GM12864 (cell line): ENCODE results near the gene MTOR.
"Not testable (repeated sequence)": the region's sequence is repeated elsewhere in the genome, so short reads cannot be mapped to it uniquely, and the experiment has no call there.

Experiments
- DNase-seq: peaks from one replicate; pipeline ENCODE4 v3.0.0-alpha.2; 2011; ENCODE audit warnings: low read depth
- H3K4me3 ChIP-seq: 2 replicates; pipeline ENCODE4 v1.5.1; 2011; ENCODE audit warnings: mild to moderate bottlenecking, low read depth, low read length, control low read depth
- CTCF ChIP-seq: IDR thresholded peaks from 2 replicates; pipeline ENCODE4 v1.5.1; 2011; ENCODE audit warnings: low read depth, mild to moderate bottlenecking, moderate library complexity, low read length, control low read depth, inconsistent platforms; ENCODE audit errors: missing control alignments

The MTOR gene

GRCh38 chr1:11280719-11281376, 18.5 kb upstream of the MTOR start:
- no peak overlapping the region for H3K4me3 ChIP-seq
- no peak for TF ChIP-seq CTCF
- peak; percentile 50 for DNase-seq

GRCh38 chr1:11279630-11280029, 17.3 kb upstream of the MTOR start:
- H3K4me3 ChIP-seq = no peak overlapping the region
- no peak for TF ChIP-seq CTCF
- DNase-seq = no peak

GRCh38 chr1:11279152-11279551, 16.8 kb upstream of the MTOR start:
- DNase-seq = no peak
- no peak overlapping the region for H3K4me3 ChIP-seq
- no peak for TF ChIP-seq CTCF

- TF ChIP-seq CTCF = no peak
- H3K4me3 ChIP-seq = peak overlapping the region; percentile 91
- DNase-seq = no peak
Measured at GRCh38 chr1:11273595-11274234, 11.4 kb upstream of the MTOR start.

- H3K4me3 ChIP-seq = peak within 1 kb of the TSS; percentile 91
- DNase-seq = peak; percentile 47
- no peak for TF ChIP-seq CTCF
Measured at GRCh38 chr1:11272832-11273594, 10.7 kb upstream of the MTOR start, which contains the start of gene UBIAD1. Gene UBIAD1 (plus strand): TSS chr1:11273198. CDS start chr1:11273532, 334 bp downstream.

GRCh38 chr1:11272544-11272831, 10.1 kb upstream of the MTOR start:
- TF ChIP-seq CTCF = no peak
- no peak for DNase-seq
- peak overlapping the region; percentile 7; the same call in 1 of the 2 replicates for H3K4me3 ChIP-seq

GRCh38 chr1:11267350-11268337, 5.3 kb upstream of the MTOR start:
- not testable (repeated sequence) for H3K4me3 ChIP-seq, DNase-seq
